GM11168 (cell line): ENCODE measurements around the gene ZFYVE16.
"Not testable (repeated sequence)": the region's sequence is repeated elsewhere in the genome, so short reads cannot be mapped to it uniquely, and the experiment has no call there.

Experiments
- in situ Hi-C: fragments of 300-500 bp; cut with MboI; formaldehyde crosslinking; loops from one replicate; pipeline ENCODE4 v1.12.0; 2022; ENCODE audit warnings: low sequenced_read_pairs; ENCODE audit not compliant: unreplicated experiment

Gene ZFYVE16

DNA sequence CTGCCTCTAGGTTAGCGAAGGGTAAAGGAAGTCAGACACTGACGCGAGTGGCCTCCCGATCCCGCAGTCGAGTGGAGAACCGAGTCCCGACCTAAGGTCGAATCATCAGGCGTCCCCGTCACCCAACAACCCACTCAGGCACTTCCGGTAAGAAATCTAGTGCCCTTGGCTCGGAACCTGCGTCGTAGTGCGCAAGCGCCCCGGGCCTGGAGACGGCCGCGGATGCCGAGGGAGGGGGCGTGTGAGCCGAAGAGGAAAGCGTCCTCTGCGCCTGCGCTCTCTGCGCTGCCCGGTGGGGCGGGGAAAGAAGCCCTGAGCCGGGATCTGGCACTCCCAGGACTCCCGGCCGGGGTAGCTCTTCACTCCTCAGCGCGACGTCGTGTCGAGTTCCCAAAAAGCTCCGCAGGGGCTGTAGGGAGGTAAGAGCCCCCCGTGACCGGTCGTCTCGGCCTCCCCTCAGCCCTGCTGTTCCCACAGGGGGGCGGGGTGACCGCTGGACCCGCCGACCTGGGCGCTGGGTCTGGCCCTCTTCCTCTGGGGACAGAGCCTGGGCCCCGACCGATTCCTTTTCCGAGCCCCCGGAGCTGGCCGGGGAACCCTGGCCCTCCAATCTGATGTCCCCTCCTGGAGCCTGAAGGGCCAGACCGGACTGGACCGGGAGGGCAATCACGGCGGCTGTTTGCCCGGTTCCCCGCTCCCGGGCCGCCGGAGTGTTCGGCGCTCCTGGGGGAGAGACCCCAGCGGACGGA lies at the start of gene ZFYVE16:
ZFYVE16 (plus strand) TSS at position 330 of the 749 bp plus-strand sequence. CDS start 26,084 bp downstream, outside the sequence.
- in situ Hi-C loops = no loop called here

DNA sequence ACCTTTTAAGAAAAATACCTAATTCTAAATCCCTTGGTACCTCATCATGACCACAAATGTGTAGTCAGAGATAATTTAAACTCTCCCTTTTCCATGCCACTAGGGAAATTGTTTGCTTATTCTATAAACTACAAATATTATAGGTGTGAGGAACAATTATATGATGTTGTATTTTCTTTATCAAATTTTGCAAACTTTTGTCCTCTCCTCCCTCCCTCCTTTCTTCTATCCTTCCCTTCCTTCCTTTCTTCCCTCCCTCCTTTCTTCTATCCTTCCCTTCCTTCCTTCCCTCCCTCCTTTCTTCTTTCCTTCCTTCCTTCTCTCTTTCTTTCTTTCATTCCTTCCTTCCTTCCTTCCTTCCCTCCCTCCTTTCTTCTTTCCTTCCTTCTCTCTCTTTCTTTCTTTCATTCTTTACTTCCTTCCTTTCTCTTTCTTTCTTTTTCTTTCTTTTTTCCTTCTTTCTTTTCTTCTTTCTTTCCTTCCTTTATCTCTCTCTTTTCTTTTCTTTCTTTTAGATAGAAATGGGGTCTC lies 46.9 kb upstream of the ZFYVE16 start:
- in situ Hi-C loops = no loop called here

- in situ Hi-C loops = no loop called here
Observed at GRCh38 chr5:80364892-80365291, 43.0 kb upstream of the ZFYVE16 start.

- in situ Hi-C loops = no loop called here
Observed at GRCh38 chr5:80368661-80369480, 39.0 kb upstream of the ZFYVE16 start.

DNA sequence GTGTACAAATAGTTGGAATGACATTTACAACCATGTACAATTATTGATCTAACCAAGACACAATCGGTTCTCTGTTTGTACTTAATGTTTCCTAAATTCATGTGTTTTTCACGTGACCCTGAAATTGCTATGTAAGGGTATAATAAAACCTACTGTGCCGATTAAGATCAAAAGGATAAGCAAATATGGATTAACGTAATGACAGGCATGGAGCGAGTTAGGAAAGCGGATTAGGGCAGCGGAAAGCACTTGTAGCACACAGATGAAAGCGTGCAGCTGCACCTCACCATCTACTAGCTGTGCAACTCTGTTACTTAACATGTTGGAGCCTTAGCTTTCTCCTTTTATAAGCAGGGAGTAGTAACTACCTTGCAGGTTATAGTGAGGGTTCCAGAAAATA lies 38.3 kb upstream of the ZFYVE16 start:
- in situ Hi-C loops = no loop called here

DNA sequence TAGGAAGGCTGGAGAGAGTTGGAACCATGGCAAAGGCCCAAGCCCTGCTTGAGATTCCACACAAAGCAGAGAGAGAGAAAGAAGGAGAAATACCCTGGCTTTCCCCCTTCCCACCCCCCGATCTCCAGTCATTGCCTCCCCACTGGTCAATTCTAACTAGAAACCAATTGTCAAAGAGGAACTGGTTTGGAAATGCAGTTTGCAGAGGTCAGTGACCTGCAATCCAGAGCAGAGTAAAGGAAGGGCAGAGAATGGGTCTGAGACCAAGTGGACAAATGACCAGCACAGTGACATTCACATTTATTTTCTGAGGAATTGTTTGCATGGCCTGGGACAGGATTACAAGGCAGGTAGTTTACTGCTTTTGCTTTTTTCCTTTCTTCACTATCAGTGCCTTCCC lies 37.5 kb upstream of the ZFYVE16 start:
- in situ Hi-C loops = no loop called here

GRCh38 chr5:80372780-80373179 lies 35.1 kb upstream of the ZFYVE16 start:
- in situ Hi-C loops = no loop called here

DNA sequence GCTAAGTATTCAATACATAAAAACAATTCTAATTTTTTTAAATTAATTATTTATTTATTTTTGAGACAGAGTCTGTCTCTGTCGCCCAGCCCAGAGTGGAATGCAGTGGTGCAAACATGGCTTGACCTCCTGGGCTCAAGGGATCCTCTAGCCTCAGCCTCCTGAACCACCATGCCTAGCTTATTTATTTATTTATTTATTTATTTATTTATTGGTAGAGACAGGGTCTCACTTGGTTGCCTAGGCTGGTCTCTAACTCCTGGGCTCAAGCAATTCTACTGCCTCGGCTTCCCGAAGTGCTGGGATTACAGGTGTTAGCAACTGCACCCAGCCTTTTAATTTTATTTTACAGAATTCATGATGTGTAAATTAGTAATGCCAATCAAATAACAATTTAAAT lies 33.7 kb upstream of the ZFYVE16 start:
- in situ Hi-C loops = no loop called here

- in situ Hi-C loops = no loop called here
Observed at GRCh38 chr5:80376557-80376956, 31.3 kb upstream of the ZFYVE16 start.

GRCh38 chr5:80382488-80382887 lies 25.4 kb upstream of the ZFYVE16 start:
- in situ Hi-C loops = no loop called here

GRCh38 chr5:80387063-80387768 lies 20.6 kb upstream of the ZFYVE16 start:
- in situ Hi-C loops = no loop called here

DNA sequence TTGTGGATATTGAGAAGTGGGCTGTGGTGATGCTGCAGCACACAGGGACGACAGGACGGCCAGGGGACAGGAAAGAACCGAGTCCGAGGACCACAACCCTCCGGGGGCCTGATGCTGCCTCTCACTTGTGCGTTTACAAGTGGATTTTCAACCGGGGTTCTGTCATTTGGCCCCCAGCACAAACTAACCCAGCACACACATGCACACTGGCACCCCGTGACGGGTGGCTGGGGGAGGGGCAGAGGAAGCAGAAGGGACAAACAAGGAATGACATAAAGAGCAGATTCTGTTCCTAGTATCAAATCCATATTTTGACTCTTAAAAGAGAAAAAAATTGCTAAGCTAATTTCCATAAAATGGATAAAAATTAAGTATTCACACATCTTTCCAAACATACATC lies 18.3 kb upstream of the ZFYVE16 start:
- in situ Hi-C loops = no loop called here

GRCh38 chr5:80390413-80390812 lies 17.5 kb upstream of the ZFYVE16 start:
- in situ Hi-C loops = not testable (repeated sequence)

GRCh38 chr5:80391267-80391666 lies 16.6 kb upstream of the ZFYVE16 start:
- in situ Hi-C loops = not testable (repeated sequence)

DNA sequence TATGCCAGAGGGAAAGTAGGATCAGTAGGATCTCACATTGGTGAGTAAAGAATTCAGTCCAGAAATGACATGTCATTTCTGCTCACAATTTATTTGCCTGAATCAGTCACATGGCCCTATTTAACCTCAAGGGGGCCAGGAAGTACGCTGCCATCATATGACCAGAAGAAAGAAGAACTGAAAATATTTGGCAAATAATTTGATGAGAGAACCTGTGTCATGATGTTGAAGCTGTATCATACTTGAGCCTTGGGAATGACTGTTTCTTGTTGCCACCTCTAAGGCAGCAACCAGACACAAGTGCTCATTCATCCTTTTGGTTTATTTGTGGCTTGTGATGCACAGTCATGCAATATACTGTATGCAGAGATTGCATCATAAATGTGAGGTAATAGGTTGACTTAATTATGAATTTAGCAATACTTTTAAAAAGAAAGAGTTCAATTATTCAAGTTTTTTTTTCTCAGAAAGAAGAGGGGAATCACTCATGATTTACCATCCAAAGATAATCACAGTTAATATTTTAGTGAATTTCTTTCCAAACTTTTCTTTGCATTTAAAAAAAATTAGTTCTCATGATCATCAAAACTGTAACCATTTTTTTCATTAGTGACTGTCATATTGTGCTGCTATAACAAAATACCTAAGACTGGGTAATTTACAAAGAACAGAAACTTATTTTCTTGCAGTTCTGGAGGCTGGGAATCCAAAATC lies 8.2 kb upstream of the ZFYVE16 start:
- in situ Hi-C loops = no loop called here

DNA sequence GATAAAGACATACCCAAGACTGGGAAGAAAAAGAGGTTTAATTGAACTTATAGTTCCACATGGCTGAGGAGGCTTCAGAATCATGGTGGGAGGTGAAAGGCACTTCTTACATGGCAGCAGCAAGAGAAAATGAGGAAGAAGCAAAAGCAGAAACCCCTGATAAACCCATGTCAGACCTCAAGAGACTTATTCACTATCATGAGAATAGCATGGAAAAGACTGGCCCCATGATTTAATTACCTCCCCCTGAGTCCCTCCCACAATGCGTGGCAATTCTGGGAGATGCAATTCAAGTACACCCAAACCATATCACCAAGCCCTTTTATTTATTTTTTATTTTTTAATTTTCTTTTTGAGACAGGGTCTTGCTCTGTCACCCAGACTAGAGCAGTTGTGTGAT lies 7.5 kb upstream of the ZFYVE16 start:
- in situ Hi-C loops = not testable (repeated sequence)

DNA sequence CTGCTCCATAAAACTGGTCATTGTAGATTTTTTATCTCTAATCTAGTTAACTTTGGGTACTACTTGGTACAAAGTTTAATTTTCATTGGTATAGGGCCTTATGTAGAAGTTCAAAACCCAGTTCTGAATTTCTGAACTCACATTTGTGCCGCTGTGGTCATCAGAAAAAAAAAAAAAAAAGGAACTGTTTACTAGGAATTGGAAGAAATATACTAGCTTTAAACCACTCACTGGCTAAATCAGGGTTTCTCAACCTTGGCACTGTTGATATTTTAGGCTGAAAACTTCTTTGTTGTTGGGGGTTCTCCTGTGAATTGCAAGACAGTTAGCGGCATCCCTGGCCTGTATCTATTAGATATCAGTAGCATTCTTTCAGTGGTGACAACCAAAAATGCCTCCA lies 4.1 kb upstream of the ZFYVE16 start:
- in situ Hi-C loops = no loop called here

DNA sequence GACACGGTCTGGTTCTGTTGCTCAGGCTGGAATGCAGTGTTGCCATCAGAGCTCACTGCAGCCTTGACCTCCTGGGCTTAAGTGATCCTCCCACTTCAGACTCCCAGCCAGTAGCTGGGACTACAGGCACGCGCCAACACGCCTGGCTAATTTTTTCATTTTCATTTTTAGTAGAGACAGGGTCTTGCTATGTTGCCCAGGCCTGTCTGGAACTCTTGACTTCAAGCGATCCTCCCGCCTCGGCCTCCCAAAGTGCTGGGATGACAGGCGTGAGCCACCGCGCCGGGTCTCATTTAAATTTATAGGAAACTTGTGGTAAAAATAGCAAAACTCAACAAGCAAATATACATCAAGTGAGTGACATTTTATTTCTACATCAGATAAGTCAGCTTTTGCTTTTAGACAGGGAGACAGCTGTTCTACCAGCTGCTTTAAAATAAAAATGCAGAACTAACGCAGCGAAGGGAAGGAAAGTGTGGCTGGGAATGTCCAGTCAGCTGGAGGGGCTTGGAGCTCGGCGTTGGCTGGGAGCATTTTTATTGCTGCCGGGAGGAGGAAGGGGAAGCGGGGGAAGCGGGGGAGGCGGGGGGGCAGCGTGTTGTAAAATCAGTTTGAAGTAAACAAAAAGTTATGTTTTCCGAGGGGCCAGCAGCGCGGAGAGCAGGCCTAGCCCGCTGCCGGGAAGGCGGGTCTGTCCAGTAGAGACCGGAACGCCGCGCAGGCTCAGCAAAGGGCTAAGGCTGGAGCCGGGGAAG lies 707 bp upstream of the ZFYVE16 start:
- in situ Hi-C loops = no loop called here
